ENCODE measurements around the gene LPO.

- TF ChIP-seq, protein P1, sequence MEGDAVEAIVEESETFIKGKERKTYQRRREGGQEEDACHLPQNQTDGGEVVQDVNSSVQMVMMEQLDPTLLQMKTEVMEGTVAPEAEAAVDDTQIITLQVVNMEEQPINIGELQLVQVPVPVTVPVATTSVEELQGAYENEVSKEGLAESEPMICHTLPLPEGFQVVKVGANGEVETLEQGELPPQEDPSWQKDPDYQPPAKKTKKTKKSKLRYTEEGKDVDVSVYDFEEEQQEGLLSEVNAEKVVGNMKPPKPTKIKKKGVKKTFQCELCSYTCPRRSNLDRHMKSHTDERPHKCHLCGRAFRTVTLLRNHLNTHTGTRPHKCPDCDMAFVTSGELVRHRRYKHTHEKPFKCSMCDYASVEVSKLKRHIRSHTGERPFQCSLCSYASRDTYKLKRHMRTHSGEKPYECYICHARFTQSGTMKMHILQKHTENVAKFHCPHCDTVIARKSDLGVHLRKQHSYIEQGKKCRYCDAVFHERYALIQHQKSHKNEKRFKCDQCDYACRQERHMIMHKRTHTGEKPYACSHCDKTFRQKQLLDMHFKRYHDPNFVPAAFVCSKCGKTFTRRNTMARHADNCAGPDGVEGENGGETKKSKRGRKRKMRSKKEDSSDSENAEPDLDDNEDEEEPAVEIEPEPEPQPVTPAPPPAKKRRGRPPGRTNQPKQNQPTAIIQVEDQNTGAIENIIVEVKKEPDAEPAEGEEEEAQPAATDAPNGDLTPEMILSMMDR (IDR thresholded peaks at IDR 0.05; ENCODE audit: low read length) = no peak
- TF ChIP-seq EZH2 (optimal IDR thresholded peaks at IDR 0.05; ENCODE audit: low read depth, low read length) (no peak), EZH2phosphoT487 (IDR thresholded peaks at IDR 0.05; ENCODE audit: low read length) (no peak)
These were observed 74.4 kb downstream of the LPO start for GRCh38 chr17:58312829-58313228.

Data from MM.1S (cell line).